NCI-H460 (cell line): ENCODE measurements around the gene AMPH. TPM values are rescaled to one million over a fixed set of nuclear protein-coding genes. Genes with fewer than 3 reads are reported as not detected.
"Not testable (repeated sequence)": the region's sequence is repeated elsewhere in the genome, so short reads cannot be mapped to it uniquely, and the experiment has no call there.

Experiments
- DNase-seq: peaks from one replicate; pipeline ENCODE4 v3.0.0-alpha.2; 2016; ENCODE audit warnings: low read depth; ENCODE audit errors: extremely low read depth
- total RNA-seq: library from RNA; depleted of rRNA; stranded (reverse); fragments of >200 nt; shearing (Covaris generic); gene quantifications from 2 replicates; pipeline ENCODE4 v1.2.3, GENCODE V29; 2014

Gene AMPH
- total RNA-seq, 1 experiment from 2014 or later, result not detected

DNA sequence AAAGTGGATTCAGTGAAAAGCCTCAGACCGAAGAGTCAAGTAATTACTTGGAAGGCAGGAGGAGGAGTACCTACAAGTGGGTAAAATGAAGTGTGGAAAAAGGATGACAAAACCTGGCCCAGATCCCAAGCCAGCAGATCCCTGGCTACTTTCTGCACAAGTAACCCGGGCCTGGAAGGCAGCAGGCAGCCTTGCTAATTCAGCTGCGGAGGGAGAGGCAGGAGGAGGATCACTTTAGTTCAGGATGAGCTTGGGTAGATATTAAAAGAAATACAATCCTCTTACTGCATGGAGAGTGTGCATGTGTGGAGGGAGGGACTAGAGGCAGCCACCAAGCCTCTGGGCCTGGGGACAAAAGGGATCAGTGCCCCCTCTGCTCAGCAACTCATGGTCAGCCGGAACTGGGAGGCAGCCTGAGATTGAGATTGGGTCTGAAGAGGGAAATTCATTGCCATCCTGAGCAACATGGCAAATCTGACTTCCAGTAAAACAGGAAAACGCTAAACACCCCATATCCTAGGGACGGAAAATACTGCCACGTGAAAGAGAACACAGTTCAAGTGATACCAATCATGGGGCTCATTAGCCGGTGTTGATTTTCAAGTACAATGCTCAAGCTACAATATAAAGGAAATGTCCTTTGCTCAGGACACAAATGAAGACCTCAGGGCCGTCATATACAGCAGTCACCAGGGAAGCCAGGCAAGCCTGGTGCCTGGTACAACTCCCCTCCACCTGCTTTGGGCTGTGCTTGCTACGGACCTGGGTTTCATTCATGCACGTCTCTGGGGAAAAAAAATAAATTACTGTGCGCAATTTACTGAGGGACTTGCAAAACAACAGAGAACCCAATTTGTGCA, 1.3 kb downstream of the AMPH start:
- no peak for DNase-seq

DNA sequence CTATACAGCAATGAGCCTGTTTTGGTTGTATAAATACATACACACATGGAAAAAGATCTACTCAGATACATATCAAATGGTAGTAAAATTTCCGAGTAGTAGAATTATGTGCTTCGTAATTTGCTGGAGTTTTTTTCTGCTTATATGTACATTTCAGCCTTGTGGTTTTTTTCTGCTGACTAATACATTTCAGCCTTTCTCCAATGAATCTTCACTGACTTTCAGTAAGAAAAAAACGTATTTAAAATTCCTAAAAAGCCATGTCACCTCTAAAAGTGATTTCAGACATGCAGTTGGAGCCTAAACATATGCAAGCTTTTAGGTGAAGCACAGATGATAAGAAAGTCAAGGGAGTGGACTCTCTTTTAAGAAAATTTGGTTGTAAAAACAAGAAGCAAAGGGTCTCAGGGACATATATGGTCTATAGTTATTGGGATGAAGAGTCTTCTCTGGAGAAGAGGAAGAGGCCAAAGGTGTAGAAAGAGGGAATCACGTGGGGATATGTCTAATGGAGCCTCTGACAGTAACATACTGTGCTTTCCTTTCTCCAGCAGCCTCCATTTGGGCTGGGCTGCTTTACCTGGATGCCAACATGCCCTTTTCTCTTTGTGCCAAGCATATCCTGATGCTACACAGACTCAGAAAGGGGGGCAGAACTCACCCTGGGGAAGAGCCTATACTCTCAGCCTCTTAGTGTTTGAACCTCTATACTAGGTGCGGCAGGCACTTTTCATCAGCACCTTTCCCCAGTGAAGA, 2.4 kb downstream of the AMPH start:
- no peak for DNase-seq

DNA sequence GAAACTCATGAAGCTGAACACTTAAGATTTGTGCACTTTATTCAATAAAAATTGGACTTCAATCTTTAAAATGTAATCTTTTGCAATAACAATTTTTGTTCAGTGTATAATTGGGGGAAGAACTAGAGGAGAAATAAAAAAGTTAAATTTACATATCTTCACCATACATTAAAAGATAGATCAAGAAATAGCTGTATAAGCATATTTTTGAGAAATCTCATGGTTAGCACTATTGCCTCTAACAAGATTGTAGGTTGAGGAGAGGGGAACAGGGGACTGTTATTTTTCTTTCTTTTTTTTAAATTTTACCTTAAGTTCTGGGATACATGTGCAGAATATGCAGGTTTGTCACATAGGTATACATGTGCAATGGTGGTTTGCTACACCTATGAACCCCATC, 5.3 kb downstream of the AMPH start:
- DNase-seq, result no peak

DNA sequence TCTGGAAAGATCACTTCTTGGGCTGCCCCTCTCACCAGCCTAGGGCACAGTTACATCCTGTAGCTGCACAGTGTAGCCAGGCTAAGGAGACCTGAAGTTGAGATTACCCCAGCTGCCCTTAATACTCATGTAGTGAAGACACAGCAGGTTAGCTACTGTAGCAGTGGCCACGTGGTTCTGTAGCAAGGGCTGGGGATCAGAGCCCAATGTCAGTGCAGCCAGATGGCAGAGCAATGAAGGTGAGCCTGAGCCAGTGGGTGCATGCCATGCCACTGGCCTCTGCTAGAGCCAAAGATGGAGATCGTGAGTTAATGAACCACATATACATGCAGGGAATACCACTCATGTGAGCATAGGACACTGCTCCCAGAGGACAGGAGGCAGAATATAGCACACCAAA, 15.5 kb downstream of the AMPH start:
- no peak for DNase-seq

DNA sequence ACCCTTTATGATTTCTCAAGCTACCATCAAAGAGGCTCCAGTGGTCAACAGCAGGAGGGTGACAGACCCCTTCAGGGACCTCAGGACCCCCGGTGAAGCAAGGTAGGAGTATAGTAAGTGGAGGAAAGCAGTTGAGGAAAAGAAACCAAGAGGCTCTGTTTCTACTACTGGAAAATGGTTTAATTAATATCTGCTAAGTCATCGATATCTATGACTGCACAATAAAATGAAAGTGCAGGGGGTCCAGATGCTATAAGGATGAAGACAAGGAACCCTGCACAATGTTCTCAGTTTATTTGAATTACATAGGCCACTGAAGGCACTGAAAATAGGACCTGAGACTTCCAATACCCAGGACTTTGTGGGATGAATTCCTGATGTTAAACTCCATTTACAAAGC, 23.7 kb downstream of the AMPH start:
- no peak for DNase-seq

DNA sequence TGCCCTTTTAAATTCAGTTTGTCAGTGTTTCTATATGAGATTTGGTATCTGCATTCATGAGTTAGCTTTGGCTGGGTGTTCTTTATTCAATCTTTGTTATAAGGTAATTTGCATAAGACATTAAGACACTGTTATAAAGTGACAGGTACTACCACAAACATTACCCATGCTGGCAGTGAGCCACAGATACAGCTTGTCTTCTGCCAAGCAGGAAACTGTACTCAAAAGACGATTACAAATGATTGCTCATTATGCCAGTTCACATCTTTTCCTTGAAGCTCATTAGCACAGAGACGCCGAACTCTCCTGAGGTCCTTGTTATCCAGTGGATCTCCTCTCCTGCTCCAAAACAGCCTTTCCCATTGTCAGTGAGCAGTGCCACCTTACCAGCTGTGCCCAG, 30.4 kb downstream of the AMPH start:
- DNase-seq, result no peak

DNA sequence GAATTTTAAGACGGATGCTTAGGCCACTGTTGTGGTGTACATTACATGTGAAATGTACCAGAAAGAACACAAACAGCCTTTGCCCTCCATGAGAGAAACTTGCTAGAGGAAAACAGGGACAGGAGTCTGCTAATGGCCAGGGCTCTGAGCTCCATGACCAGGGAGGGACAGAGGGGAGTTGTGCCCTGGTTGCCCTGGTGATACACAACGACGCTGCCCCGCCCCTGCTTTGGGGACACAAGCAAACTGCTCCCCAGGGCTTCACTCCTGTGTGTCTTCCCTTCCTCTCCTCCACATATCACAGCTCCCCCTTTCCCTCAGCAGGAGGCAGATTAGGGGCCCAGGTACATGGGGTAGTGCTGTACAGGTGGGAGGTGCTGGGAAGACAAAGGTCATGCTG, 36.2 kb downstream of the AMPH start:
- DNase-seq, result no peak

DNA sequence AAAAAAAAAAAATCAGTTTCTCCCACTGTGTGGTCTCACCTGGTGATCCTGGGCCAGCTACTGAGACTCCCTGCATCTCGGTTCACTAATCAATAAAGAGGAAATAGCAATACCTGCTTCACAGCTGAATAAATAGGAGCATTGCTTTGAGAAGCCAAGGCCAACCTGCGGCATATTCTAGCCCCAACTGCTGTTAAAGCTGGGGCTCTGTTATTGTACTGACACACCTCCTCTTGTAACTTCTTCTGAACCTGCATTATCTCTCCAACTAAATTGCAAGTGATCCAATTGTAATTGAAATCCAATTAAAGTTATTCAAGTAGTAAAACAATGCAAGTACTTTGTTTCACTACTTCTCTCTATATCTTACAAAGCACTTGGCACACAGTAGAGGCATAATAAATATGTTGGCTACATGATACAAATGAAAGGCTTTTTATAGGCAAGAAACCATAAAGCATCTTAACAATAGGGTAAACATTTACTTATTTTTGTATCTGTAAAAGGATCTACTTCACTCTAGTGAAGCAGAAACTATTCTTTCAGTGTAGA, 38.4 kb downstream of the AMPH start:
- no peak for DNase-seq

DNA sequence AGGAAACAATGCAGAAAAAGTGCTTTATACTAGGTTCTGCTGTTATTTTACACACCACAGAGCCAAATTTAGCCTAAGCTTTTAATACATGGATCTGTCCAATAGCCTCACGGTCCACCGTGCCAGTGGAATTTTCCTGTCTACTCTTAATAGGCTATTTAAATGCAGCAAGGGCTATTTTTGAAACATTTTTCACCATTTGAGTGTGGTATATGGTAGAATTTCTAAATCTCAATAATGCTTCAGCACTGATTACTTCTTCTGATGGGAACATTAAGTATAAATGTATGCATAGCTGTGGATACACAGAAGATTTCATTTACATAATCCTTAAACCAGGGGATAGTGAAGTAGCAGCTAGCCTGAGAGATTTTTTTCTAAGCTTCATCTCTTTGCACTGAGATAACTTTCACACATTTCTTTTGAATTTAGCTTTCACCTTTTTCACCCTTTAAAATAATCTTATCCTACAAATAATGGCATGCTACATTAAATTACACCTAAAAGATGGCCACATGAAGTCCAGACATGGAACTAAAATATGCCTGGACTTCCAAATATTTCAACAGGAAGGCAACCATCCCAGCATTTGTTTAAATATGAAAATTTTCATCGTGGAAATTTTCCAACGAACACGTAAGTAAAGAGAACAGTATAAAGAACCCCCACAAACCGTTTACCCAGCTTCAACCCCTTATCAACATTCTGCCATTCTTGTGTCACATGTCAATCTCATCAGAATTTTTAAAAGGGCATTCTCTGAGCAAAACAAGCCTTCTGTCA, 45.4 kb downstream of the AMPH start:
- no peak for DNase-seq

DNA sequence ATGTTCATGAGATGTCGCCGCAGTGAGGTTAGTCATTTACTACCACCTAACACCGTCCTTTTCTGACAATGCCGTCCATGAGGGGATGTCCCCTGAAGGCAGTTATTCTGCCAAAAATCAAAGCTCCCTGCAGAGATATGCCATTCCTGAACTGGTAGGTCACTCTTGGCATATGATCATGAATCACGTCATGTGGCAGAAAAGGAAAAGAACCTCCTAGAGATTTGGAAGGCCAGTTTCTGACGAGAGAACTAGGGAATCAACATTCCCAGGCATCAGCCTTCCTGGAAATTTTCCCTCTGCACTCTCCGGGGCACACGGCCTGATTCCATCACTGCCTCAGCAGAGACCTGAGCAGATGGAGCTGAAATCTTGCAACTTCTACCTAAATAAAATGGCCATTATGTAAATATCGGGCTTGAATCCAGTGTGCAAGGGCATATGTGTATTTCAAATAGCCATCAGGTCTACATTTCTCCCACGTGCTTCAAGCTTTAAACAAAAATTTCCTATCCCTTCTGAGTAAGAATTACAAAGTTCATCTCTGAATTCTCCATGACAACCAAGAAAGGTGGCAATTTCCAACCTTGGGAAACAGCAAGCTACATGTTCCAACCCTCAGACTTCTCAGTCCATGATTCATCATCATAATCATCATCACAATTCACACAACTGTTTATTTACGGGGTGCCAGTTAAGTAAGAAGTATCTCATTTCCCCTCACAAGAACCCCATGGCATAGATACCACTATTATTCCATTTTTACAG, 46.5 kb downstream of the AMPH start:
- no peak for DNase-seq

DNA sequence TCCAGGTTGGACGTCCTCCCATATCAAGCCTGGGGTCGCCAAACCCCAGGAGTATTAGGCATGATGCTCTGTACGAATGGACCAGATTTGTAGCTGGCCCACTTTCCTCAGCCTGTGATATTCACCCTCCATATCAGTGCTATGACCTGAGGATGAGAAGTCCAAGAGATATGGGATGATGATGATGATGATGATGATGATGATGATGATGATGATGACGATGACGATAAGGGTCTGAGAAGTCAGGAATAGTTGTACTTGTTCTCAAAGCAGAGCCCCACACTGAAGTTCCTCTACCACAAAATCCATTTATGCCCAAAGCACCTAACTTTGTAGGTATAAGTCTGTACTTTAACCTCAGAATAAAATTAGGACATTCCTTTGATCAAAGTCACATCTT, 50.7 kb downstream of the AMPH start:
- DNase-seq, result no peak

DNA sequence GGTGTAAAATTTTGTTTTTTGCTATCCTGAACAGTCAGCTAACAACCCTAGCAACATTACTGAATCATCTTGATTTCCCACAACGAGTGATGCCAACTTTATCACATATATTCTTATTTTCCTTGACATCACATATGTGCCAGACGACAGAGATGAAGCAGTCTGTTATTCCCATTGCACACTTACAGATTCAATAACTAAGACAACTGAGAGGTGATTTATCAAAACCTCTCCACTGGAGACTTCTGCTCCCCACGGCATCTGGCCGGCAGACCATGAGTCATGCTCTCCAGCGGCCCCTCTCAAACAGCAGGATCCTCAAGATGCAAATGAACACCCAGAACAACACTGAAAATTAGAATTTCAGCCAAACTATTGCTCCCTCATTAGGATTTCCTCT, 57.1 kb downstream of the AMPH start:
- DNase-seq, result no peak

DNA sequence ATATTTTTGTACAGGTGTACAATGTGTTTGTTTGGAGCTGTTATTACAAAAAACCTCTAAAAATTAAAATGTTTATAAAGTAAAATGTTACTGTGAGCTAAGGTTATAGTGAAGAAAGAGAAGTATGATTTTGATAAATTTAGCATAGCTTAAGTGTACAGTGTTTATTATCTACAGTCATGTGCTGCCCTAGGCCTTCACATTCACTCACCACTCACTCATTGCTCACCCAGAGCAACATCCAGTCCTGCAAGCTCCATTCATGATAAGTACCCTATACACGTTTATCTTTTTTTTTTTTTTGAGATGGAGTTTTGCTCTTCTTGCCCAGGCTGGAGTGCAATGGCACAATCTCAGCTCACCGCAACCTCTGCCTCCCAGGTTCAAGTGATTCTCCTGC, 59.6 kb downstream of the AMPH start:
- DNase-seq, result not testable (repeated sequence)

DNA sequence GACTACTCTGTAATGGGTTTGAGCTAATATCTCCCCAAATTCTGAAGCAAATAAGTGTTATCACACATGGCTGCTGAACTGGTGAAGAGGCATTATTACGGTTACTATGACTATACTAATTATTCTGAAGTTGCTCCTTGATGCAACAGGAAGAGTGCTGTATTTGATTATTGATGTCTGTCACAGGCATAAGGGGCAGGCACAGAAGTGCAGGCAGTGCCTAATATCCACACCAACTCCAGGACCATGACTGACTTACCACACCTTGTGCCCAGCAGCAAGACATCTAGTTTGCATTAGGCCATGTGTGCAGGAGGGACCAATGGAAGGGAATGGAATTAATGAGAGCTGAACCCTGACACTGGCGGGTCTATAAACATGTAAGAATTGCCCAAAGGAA, 62.7 kb downstream of the AMPH start:
- DNase-seq, result no peak

DNA sequence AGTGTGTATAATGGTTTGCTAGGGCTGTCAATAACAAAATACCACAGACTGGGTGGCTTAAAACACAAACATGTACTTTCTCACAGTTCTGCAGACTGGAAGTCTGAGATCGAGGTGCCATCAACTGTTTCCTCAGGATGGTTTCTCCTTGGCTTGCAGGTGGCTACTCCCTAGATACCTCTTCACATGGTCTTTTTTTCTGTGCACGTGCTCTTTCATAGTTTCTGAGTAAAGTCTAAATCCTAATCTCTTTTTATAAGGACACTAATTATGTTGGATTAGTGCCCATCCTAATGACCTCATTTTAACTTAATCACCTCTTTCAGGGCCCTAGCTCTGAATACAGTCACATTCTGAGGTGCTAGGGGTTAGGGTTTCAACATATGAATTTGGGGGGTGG, 65.9 kb downstream of the AMPH start:
- DNase-seq, result no peak

DNA sequence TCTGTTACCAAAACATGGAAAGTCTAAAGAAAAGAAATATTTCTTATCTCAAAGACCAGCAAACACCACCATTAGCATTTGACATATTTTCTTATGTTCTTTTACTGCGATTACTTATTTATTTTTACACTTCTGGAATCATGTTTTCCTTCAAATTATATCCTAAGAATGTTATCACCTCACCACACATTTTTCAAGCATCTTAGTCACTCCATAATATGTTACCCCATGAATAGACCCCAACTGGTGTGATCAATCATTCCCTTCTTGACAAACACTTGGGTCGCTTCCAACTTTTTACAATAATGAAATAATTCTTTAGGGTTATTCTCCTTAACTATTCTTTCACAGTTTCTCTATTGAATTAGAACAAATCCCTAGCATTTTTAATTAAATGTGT, 67.4 kb downstream of the AMPH start:
- no peak for DNase-seq

DNA sequence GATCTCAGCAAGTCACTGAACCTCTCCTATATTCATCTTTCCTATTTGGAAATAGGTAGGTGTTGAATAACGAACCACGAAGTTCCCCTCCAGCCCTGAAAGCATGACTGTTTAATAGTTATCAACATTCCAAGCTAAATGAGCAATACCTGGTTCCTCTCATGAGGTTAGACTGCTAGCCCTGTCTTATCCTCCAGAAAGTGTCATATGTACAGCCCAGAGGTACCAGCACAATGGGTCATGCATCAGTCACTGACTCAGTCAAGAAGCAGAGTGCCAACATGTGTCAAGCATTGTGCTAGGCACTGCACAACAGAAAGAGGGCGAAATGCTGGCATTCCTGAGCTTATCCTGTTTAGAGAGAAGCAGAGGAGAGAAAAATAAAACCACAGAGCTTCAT, 70.0 kb downstream of the AMPH start:
- DNase-seq, result no peak

DNA sequence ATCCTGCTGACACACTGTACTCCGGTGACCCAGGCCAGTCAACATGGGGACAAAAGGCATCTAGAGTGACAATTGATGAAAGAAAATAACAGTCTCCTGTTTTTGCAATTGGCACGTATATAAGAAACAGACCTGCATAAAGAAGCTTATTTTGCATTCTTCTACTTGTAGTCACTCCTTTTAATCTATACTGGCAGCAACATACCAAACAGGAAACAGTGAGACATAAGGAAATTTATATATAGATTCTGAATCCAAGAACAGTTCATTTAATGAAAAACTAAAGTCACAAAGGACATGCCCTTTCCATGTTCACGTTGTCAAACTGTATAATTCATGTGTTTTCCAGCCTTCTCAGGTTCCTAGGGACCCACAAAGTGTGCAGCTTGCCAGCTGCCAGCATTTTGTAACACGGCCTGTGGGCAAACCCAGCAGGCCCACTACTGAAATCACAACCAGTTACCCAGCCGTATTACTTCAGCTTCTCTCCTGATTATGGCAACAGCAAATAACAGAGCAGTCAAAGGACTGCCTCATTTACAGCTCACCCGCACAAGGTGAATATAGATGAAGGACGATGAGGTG, 72.3 kb downstream of the AMPH start:
- no peak for DNase-seq

DNA sequence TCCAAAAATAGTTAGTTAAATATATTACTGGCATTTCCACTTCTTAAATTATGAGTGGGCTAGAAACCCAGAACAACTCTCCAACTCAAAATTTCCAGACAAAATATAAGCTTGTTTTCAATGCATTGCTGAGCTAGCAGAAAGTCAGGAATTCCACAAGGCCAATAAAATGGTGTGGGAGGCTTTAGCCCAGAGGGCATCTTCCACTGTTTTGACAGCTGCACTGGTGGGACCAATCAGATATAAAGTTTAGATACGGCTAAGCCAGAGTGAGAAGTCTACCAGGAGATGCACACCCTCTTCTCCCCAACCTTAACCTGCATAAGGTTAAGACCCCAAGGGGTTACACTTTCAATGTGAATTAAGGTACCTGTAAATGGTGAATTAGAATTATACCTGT, 76.6 kb downstream of the AMPH start:
- no peak for DNase-seq

DNA sequence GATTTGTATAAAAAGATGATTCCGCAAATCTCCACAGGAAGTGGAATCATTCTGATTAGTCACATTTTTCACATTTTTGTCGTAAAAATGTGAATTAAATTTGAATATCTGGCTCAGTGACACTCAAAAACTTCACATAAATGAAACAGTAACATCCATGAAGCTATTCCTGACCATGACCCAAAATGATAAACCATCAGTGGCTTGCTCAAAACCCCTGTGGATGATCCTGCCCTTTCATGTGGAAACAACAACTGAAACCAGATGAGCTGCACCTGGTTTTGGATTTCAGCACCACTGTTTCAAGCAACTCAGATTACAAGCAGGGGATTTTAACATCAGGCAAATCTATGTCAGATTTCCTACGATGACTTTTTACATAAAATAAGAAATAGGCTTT, 80.3 kb downstream of the AMPH start:
- DNase-seq, result no peak
